IMR-90 (cell line): Measurements from ENCODE around the gene CDH12.

ENCODE experiments used
- BHLHE40 ChIP-seq: fragments of 150-350 bp; IDR thresholded peaks from 2 replicates; pipeline ENCODE4 v1.6.1; 2016; ENCODE audit warnings: mild to moderate bottlenecking, low read depth, low read length
- CEBPB ChIP-seq: IDR thresholded peaks from 2 replicates; pipeline ENCODE4 v1.6.1; 2012; ENCODE audit warnings: low read depth, low read length, improper control_type of control experiment
- CHD1 ChIP-seq: IDR thresholded peaks from 2 replicates; pipeline ENCODE4 v1.6.1; 2012; ENCODE audit warnings: low read depth, low read length, improper control_type of control experiment
- FOS ChIP-seq: fragments of 150-350 bp; IDR thresholded peaks from 2 replicates; pipeline ENCODE4 v1.6.1; 2016; ENCODE audit warnings: low read depth, low read length
- MAZ ChIP-seq: IDR thresholded peaks from 2 replicates; pipeline ENCODE4 v1.6.1; 2012; ENCODE audit warnings: low read depth, mild to moderate bottlenecking, low read length, improper control_type of control experiment, moderate library complexity, borderline replicate concordance
- MXI1 ChIP-seq: IDR thresholded peaks from 2 replicates; pipeline ENCODE4 v1.6.1; 2012; ENCODE audit warnings: low read depth, mild to moderate bottlenecking, low read length, moderate library complexity, borderline replicate concordance
- POLR2A ChIP-seq: IDR thresholded peaks from 2 replicates; pipeline ENCODE4 v1.6.1; 2012; ENCODE audit warnings: mild to moderate bottlenecking, low read depth, low read length
- RAD21 ChIP-seq: IDR thresholded peaks from 2 replicates; pipeline ENCODE4 v1.6.1; 2012; ENCODE audit warnings: low read length, improper control_type of control experiment
- RCOR1 ChIP-seq: IDR thresholded peaks from 2 replicates; pipeline ENCODE4 v1.6.1; 2012; ENCODE audit warnings: mild to moderate bottlenecking, low read length, improper control_type of control experiment; ENCODE audit not compliant: insufficient replicate concordance
- RFX5 ChIP-seq: IDR thresholded peaks from 2 replicates; pipeline ENCODE4 v1.8.0; 2012; ENCODE audit warnings: low read depth, mild to moderate bottlenecking, low read length, moderate library complexity
- SMC3 ChIP-seq: fragments of 150-350 bp; IDR thresholded peaks from 2 replicates; pipeline ENCODE4 v1.6.1; 2016; ENCODE audit warnings: low read depth, mild to moderate bottlenecking, antibody characterized with exemption, low read length, moderate library complexity
- TF ChIP-seq, protein P1 (sequence below): conservative IDR thresholded peaks from 2 replicates; pipeline ENCODE4 v1.5.1; 2012; ENCODE audit warnings: mild to moderate bottlenecking, low read depth, low read length, improper control_type of control experiment
- TF ChIP-seq, protein P2 (sequence below): fragments of 150-350 bp; IDR thresholded peaks from 2 replicates; pipeline ENCODE4 v1.6.1; 2017; ENCODE audit warnings: mild to moderate bottlenecking, antibody characterized with exemption, low read length, low read depth

GRCh38 chr5:22590677-22591268 lies 262.4 kb downstream of the CDH12 start:
- TF ChIP-seq MXI1 (no peak), POLR2A (no peak), BHLHE40 (no peak), MAZ (no peak), RFX5 (no peak), RAD21 (no peak), CHD1 (no peak), RCOR1 (no peak), SMC3 (no peak), FOS (no peak), CEBPB (no peak)
- TF ChIP-seq, protein P1, sequence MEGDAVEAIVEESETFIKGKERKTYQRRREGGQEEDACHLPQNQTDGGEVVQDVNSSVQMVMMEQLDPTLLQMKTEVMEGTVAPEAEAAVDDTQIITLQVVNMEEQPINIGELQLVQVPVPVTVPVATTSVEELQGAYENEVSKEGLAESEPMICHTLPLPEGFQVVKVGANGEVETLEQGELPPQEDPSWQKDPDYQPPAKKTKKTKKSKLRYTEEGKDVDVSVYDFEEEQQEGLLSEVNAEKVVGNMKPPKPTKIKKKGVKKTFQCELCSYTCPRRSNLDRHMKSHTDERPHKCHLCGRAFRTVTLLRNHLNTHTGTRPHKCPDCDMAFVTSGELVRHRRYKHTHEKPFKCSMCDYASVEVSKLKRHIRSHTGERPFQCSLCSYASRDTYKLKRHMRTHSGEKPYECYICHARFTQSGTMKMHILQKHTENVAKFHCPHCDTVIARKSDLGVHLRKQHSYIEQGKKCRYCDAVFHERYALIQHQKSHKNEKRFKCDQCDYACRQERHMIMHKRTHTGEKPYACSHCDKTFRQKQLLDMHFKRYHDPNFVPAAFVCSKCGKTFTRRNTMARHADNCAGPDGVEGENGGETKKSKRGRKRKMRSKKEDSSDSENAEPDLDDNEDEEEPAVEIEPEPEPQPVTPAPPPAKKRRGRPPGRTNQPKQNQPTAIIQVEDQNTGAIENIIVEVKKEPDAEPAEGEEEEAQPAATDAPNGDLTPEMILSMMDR = no peak
- TF ChIP-seq, protein P2, sequence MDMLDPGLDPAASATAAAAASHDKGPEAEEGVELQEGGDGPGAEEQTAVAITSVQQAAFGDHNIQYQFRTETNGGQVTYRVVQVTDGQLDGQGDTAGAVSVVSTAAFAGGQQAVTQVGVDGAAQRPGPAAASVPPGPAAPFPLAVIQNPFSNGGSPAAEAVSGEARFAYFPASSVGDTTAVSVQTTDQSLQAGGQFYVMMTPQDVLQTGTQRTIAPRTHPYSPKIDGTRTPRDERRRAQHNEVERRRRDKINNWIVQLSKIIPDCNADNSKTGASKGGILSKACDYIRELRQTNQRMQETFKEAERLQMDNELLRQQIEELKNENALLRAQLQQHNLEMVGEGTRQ = no peak
